A549 (cell line): ENCODE data around the gene SPATA12.

Experiments used
- POLR2A ChIP-seq: IDR thresholded peaks from 2 replicates; pipeline ENCODE4 v1.6.1; 2012; ENCODE audit warnings: mild to moderate bottlenecking, low read length
- RAD21 ChIP-seq, 2 experiments: fragments of >200 bp in 1 of 2; sonication (Bioruptor Twin) in 1 of 2; formaldehyde crosslinking in 1 of 2; IDR thresholded peaks in 1 of 2; conservative IDR thresholded peaks in 1 of 2; 2 replicates in 1 of 2; 3 replicates in 1 of 2; pipeline ENCODE4 v1.6.1; 2012 to 2018; ENCODE audit warnings: inconsistent platforms in 1 of 2
- ZFP36 ChIP-seq: fragments of 450-650 bp; IDR thresholded peaks from 2 replicates; pipeline ENCODE4 v1.6.1; 2014; ENCODE audit warnings: borderline replicate concordance; ENCODE audit not compliant: partially characterized antibody
- TF ChIP-seq, protein P1 (sequence below): fragments of >200 bp; sonication (Bioruptor Twin); formaldehyde crosslinking; IDR thresholded peaks from 3 replicates; pipeline ENCODE4 v1.5.1; 2016

- TF ChIP-seq POLR2A (no peak), RAD21 (conservative IDR thresholded peaks at IDR 0.05 in 1 of 2, IDR thresholded peaks at IDR 0.05 in 1 of 2) (no peak), ZFP36 (no peak)
- TF ChIP-seq, protein P1, sequence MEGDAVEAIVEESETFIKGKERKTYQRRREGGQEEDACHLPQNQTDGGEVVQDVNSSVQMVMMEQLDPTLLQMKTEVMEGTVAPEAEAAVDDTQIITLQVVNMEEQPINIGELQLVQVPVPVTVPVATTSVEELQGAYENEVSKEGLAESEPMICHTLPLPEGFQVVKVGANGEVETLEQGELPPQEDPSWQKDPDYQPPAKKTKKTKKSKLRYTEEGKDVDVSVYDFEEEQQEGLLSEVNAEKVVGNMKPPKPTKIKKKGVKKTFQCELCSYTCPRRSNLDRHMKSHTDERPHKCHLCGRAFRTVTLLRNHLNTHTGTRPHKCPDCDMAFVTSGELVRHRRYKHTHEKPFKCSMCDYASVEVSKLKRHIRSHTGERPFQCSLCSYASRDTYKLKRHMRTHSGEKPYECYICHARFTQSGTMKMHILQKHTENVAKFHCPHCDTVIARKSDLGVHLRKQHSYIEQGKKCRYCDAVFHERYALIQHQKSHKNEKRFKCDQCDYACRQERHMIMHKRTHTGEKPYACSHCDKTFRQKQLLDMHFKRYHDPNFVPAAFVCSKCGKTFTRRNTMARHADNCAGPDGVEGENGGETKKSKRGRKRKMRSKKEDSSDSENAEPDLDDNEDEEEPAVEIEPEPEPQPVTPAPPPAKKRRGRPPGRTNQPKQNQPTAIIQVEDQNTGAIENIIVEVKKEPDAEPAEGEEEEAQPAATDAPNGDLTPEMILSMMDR, result no peak
Measured at GRCh38 chr3:57011022-57011421, 49.4 kb upstream of the SPATA12 start.
